ENCODE measurements around the gene TSEN2. TPM values are rescaled to one million over a fixed set of nuclear protein-coding genes. Genes with fewer than 3 reads are reported as not detected.

The TSEN2 gene
- total RNA-seq, 2 experiments from 2014 or later, result 33.2 to 41.4 TPM

GRCh38 chr3:12577379-12577778 is 93.1 kb downstream of the TSEN2 start:
- intact Hi-C loops (cut with micrococcal nuclease; ENCODE audit: unreplicated experiment), result no loop called here
- Histone ChIP-seq H3K9me3 (ENCODE audit: low read length) (no peaks in the 10 kb centered on the region), H2AFZ (ENCODE audit: low read length) (no peak overlapping the region), H4K20me1 (ENCODE audit: insufficient read depth, low read length) (no peaks in the 10 kb centered on the region), H3K9me2 (ENCODE audit: insufficient read depth, low read length) (no peaks in the 10 kb centered on the region), H3K36me3 (ENCODE audit: insufficient read depth, low read length) (peaks cover 92% of the 10 kb centered on the region), H3K79me2 (ENCODE audit: insufficient read depth, low read depth, low read length) (no peaks in the 10 kb centered on the region), H3K4me1 (ENCODE audit: insufficient read depth, low read length, poor library complexity, severe bottlenecking) (no peaks in the 10 kb centered on the region), H3K4me2 (ENCODE audit: low read length) (no peak overlapping the region), H3K27ac (ENCODE audit: low read depth, low read length, poor library complexity, severe bottlenecking) (no peak overlapping the region), H3K4me3 (ENCODE audit: low read depth, low read length, poor library complexity, severe bottlenecking) (no peak overlapping the region)
- TF ChIP-seq CTCF (conservative IDR thresholded peaks at IDR 0.05; ENCODE audit: low read length) (no peak), EZH2phosphoT487 (IDR thresholded peaks at IDR 0.05; ENCODE audit: borderline replicate concordance, low read depth, low read length) (no peak)
- BruUV-seq (replicated peaks), result no TSS peak
- ChIA-PET CTCF (ENCODE audit: unreplicated experiment) (no interaction called here), POLR2A (interaction anchor here (0.6 kb wide), 1 partner anchor 143 kb away, joined by 3 read pairs; no protein-coding TSS in a partner anchor)
- no peak for DNase-seq (ENCODE audit: low spot score)

- ChIA-PET CTCF (ENCODE audit: unreplicated experiment) (no interaction called here), POLR2A (interaction anchor here (0.6 to 1.1 kb wide), 7 partner anchors 14 to 843 kb away, joined by 3 to 6 read pairs (median 3); no protein-coding TSS in a partner anchor)
- Histone ChIP-seq H3K4me1 (ENCODE audit: insufficient read depth, low read length, poor library complexity, severe bottlenecking) (no peaks in the 10 kb centered on the region), H3K4me2 (ENCODE audit: low read length) (no peak overlapping the region), H3K36me3 (ENCODE audit: insufficient read depth, low read length) (peaks cover 92% of the 10 kb centered on the region), H4K20me1 (ENCODE audit: insufficient read depth, low read length) (no peaks in the 10 kb centered on the region), H3K9me3 (ENCODE audit: low read length) (no peaks in the 10 kb centered on the region), H3K79me2 (ENCODE audit: insufficient read depth, low read depth, low read length) (no peaks in the 10 kb centered on the region), H3K4me3 (ENCODE audit: low read depth, low read length, poor library complexity, severe bottlenecking) (no peak overlapping the region), H2AFZ (ENCODE audit: low read length) (no peak overlapping the region), H3K27ac (ENCODE audit: low read depth, low read length, poor library complexity, severe bottlenecking) (no peak overlapping the region), H3K9me2 (ENCODE audit: insufficient read depth, low read length) (no peaks in the 10 kb centered on the region)
- DNase-seq (ENCODE audit: low spot score), result no peak
- TF ChIP-seq CTCF (conservative IDR thresholded peaks at IDR 0.05; ENCODE audit: low read length), result peak; percentile 46; the same call in 1 of the 2 replicates
- TF ChIP-seq EZH2phosphoT487 (IDR thresholded peaks at IDR 0.05; ENCODE audit: borderline replicate concordance, low read depth, low read length), result no peak
- intact Hi-C loops (cut with micrococcal nuclease; ENCODE audit: unreplicated experiment), result no loop called here
- no TSS peak for BruUV-seq (replicated peaks)
Observed at GRCh38 chr3:12578742-12579141, 94.5 kb downstream of the TSEN2 start.

GRCh38 chr3:12579456-12579855 is 95.2 kb downstream of the TSEN2 start:
- no TSS peak for BruUV-seq (replicated peaks)
- TF ChIP-seq EZH2phosphoT487 (IDR thresholded peaks at IDR 0.05; ENCODE audit: borderline replicate concordance, low read depth, low read length), result no peak
- no peak for TF ChIP-seq CTCF (conservative IDR thresholded peaks at IDR 0.05; ENCODE audit: low read length)
- POLR2A ChIA-PET, result no interaction called here

More at GRCh38 chr3:12579456-12579855, 95.2 kb downstream of the TSEN2 start:
- CTCF ChIA-PET (ENCODE audit: unreplicated experiment), result no interaction called here
- Histone ChIP-seq H3K4me1 (ENCODE audit: insufficient read depth, low read length, poor library complexity, severe bottlenecking) (no peaks in the 10 kb centered on the region), H3K4me2 (ENCODE audit: low read length) (no peak overlapping the region), H3K9me3 (ENCODE audit: low read length) (no peaks in the 10 kb centered on the region), H3K36me3 (ENCODE audit: insufficient read depth, low read length) (peaks cover 92% of the 10 kb centered on the region), H3K27ac (ENCODE audit: low read depth, low read length, poor library complexity, severe bottlenecking) (no peak overlapping the region), H4K20me1 (ENCODE audit: insufficient read depth, low read length) (no peaks in the 10 kb centered on the region), H2AFZ (ENCODE audit: low read length) (no peak overlapping the region), H3K4me3 (ENCODE audit: low read depth, low read length, poor library complexity, severe bottlenecking) (no peak overlapping the region), H3K79me2 (ENCODE audit: insufficient read depth, low read depth, low read length) (no peaks in the 10 kb centered on the region), H3K9me2 (ENCODE audit: insufficient read depth, low read length) (no peaks in the 10 kb centered on the region)
- DNase-seq (ENCODE audit: low spot score), result no peak
- intact Hi-C loops (cut with micrococcal nuclease; ENCODE audit: unreplicated experiment), result no loop called here
